Loucy (cell line): Measurements from ENCODE around the gene SNRNP48.

Source experiments
- EZH2phosphoT487 ChIP-seq: fragments of 200-600 bp; IDR thresholded peaks from 2 replicates; pipeline ENCODE4 v1.6.1; 2018; ENCODE audit warnings: antibody characterized with exemption, mild to moderate bottlenecking, moderate library complexity, borderline replicate concordance
- TF ChIP-seq, protein P1 (sequence below): fragments of 200-600 bp; sonication (generic); conservative IDR thresholded peaks from 2 replicates; pipeline ENCODE4 v1.5.1; 2014; ENCODE audit warnings: mild to moderate bottlenecking, antibody characterized with exemption, low read length

DNA sequence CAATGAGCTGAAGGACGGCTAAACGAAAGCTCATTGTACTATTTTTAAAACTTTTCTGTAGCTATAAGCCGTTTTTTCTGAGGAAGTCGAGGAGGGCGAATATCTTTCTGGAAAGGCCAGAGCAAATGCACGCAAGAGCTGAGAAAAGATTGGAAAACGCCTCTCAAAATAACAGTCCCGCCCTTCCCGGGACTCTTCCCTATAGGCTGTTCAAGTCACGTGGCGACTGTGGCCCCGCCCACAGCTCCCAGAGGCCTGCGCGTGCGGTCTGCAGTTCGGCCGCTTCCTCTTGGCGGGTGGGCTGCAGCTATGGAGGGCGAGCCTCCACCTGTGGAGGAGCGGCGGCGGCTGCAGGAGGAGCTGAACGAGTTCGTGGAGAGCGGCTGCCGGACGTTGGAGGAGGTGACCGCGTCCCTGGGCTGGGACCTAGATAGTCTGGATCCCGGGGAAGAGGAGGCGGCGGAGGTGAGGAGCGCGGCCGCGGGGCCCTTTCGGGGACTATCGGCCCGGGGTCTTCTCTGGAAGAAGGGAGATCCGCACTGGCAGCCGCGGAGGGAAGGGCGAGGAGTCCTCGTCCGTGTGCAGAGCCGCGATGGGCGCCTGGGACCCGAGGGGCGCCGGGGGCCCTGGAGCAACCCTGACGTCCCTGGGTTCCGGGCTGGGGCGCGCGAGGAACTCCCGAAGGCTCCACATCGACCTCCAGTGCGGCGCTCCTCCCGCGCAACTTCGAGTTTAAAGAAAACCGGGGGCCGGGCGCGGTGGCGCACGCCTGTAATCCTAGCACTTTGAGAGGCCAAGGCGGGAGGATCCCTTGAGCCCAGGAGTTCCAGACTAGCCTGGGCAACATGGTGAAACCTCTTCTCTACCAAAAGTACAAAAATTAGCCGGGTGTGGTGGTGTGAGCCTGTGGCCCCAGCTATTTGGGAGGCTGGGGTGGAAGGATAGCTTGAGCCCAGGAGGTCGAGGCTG is at the start of gene SNRNP48:
- TF ChIP-seq, protein P1, sequence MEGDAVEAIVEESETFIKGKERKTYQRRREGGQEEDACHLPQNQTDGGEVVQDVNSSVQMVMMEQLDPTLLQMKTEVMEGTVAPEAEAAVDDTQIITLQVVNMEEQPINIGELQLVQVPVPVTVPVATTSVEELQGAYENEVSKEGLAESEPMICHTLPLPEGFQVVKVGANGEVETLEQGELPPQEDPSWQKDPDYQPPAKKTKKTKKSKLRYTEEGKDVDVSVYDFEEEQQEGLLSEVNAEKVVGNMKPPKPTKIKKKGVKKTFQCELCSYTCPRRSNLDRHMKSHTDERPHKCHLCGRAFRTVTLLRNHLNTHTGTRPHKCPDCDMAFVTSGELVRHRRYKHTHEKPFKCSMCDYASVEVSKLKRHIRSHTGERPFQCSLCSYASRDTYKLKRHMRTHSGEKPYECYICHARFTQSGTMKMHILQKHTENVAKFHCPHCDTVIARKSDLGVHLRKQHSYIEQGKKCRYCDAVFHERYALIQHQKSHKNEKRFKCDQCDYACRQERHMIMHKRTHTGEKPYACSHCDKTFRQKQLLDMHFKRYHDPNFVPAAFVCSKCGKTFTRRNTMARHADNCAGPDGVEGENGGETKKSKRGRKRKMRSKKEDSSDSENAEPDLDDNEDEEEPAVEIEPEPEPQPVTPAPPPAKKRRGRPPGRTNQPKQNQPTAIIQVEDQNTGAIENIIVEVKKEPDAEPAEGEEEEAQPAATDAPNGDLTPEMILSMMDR = no peak
- TF ChIP-seq EZH2phosphoT487 = no peak
